ENCODE measurements around the gene ERVMER34-1.

Gene ERVMER34-1

GRCh38 chr4:52748432-52748831 lies 2.8 kb downstream of the ERVMER34-1 start:
- DNase-seq (ENCODE audit: low spot score): peak; percentile 20
- no peak for TF ChIP-seq CTCF (IDR thresholded peaks at IDR 0.05; ENCODE audit: extremely low read depth, missing control alignments)

GRCh38 chr4:52744588-52744987 lies 6.6 kb downstream of the ERVMER34-1 start:
- DNase-seq (ENCODE audit: low spot score): no peak
- TF ChIP-seq CTCF (IDR thresholded peaks at IDR 0.05; ENCODE audit: extremely low read depth, missing control alignments): no peak

GRCh38 chr4:52743444-52744019 lies 7.7 kb downstream of the ERVMER34-1 start:
- TF ChIP-seq CTCF (IDR thresholded peaks at IDR 0.05; ENCODE audit: extremely low read depth, missing control alignments): no peak
- DNase-seq (ENCODE audit: low spot score): no peak

DNA sequence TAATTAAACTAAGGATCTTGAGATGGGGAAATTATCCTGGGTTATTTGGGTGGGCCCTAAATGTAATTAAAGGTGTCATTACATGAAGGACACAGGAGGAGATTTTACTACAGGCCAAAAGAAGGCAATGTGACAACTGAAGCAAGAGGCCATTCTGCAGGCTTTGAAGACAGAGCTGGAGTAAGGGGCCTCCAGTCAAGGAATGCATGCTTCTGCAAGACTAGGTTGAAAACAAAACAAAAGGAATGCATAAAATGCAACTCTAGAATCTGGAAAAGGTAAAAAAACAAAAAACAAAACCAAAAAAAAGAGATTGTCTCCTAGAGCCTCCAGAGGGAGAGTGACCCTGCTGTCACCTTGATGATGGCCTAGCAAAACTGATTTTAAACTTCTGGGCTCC lies 21.6 kb downstream of the ERVMER34-1 start:
- no peak for DNase-seq (ENCODE audit: low spot score)
- TF ChIP-seq CTCF (IDR thresholded peaks at IDR 0.05; ENCODE audit: extremely low read depth, missing control alignments): no peak

DNA sequence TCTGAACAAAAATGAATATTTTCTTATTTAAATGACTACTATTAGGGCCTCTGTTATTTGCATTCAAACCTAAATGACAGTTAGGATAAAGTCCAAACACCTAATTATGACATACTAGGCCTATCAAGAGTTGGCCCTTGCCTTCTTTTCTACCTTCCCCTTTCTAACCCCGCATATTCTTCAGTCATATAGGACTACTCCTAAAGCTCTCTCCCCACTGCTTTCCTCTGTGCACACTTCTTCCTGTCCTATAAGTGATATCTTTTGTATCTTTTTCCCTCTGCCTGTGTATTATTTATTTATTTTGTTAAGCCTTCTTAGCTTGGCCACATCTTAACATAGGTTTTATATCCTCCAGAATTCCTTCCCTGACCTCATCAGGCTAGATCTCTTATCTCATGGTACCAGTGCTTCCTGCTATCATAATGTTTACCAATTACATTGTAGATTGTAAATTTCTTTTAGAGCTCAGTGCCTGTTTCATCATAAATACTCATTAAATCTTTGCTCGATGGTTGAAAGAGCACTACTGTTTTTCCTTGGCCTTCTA lies 22.5 kb downstream of the ERVMER34-1 start:
- no peak for TF ChIP-seq CTCF (IDR thresholded peaks at IDR 0.05; ENCODE audit: extremely low read depth, missing control alignments)
- no peak for DNase-seq (ENCODE audit: low spot score)

DNA sequence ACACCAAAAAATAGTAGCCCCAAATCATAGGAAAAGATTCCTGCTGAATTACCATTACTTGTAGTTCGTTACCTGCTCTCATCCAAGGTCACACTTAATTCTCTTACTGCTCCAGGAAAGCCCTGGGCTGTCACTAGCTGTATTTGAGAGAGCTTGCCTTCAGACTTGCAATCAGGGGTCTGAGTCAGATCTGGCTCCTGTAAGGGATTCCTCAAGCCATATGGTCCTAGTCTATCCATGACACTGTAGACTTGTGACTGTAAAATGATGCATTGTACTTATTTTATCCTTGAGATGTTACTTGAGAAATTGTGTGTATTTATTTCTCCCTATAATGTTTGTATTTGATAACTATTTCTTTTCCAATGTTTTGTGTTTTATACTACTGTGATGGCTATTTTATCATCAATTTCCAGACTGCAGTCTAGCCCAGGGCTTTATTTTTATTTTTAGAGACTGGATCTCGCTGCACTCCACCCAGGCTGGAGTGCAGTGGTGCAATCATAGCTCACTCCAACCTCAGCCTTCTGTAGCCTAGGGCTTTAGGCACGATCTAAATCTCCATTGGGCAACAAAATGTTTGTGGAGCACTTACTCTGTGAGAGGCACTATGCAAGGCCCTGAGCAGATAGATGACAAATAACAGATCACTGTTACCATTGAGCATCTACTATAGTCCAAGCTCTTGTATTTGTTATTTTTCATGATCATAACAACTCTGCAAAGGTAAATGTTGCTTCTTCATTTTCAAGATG lies 24.2 kb downstream of the ERVMER34-1 start:
- no peak for TF ChIP-seq CTCF (IDR thresholded peaks at IDR 0.05; ENCODE audit: extremely low read depth, missing control alignments)
- no peak for DNase-seq (ENCODE audit: low spot score)

All from GM20000 (cell line).